ENCODE data around the gene PCDH8. TPM values are rescaled to one million over a fixed set of nuclear protein-coding genes. Genes with fewer than 3 reads are reported as not detected.

PCDH8 gene
- total RNA-seq, 1 experiment from 2014 or later: not detected

DNA sequence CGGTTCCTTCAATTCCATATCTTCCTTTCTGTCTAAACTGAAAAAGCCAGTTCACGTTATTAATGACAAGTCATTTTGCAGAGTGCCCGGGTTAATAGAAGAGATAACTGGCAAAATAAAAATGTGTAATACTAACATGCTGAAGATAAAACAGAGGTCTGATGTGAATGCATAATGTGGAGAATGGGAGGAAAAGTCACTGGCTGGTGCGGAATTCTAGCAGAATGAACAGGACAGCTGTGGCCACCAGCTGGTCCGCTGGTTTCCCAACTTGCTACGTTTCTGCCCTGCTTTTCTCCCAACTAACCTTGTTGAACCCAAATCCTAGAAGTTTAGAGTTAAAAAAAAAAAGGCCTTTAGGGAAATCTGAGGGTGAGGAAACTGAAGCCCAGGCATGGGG lies 42.4 kb downstream of the PCDH8 start:
- H3K4me1 Mint-ChIP-seq (ENCODE audit: low read depth, unreplicated experiment): peaks cover 25% of the 10 kb centered on the region
- peaks cover 6% of the 10 kb centered on the region for H3K36me3 Mint-ChIP-seq (ENCODE audit: insufficient read depth, unreplicated experiment)
- BruUV-seq (replicated peaks): no TSS peak
- CTCF ChIA-PET: no interaction called here
- intact Hi-C loops (cut with micrococcal nuclease; ENCODE audit: unreplicated experiment): loop anchor here (5.0 kb wide), 1 partner anchor 189 kb away; no protein-coding TSS in a partner anchor
- H3K27me3 Mint-ChIP-seq (ENCODE audit: unreplicated experiment): peaks cover 19% of the 10 kb centered on the region
- DNase-seq: no peak
- no peak overlapping the region for H3K27ac Mint-ChIP-seq (ENCODE audit: unreplicated experiment)
- H3K9me3 Mint-ChIP-seq (ENCODE audit: low read depth, unreplicated experiment): no peaks in the 10 kb centered on the region
- H3K4me3 Mint-ChIP-seq (ENCODE audit: low read depth, unreplicated experiment): no peak overlapping the region
- TF ChIP-seq, protein P1, sequence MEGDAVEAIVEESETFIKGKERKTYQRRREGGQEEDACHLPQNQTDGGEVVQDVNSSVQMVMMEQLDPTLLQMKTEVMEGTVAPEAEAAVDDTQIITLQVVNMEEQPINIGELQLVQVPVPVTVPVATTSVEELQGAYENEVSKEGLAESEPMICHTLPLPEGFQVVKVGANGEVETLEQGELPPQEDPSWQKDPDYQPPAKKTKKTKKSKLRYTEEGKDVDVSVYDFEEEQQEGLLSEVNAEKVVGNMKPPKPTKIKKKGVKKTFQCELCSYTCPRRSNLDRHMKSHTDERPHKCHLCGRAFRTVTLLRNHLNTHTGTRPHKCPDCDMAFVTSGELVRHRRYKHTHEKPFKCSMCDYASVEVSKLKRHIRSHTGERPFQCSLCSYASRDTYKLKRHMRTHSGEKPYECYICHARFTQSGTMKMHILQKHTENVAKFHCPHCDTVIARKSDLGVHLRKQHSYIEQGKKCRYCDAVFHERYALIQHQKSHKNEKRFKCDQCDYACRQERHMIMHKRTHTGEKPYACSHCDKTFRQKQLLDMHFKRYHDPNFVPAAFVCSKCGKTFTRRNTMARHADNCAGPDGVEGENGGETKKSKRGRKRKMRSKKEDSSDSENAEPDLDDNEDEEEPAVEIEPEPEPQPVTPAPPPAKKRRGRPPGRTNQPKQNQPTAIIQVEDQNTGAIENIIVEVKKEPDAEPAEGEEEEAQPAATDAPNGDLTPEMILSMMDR (IDR thresholded peaks at IDR 0.05; ENCODE audit: unreplicated experiment): no peak

DNA sequence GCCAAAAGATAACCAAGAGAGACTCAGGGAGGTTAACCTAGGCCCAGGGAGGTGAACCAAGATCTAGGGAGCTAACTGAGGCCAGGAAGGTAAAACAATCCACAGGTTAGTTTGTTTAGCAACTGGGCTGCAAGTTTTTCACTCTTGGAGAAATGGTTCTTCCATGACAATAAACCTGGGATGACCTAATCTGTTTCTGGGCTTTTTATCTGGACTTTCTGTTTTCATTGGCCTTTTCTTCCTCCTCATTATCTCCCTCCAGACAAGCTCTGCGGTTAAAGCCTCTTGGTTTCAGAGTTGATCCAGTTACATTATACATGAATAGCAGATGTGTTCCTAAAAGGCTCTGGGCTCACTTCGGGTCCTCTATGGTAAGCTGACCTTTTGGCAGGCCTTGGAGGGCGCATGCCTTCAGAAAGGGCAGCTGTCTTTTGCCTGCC lies 44.2 kb downstream of the PCDH8 start:
- Mint-ChIP-seq H3K4me3 (ENCODE audit: low read depth, unreplicated experiment) (no peak overlapping the region), H3K4me1 (ENCODE audit: low read depth, unreplicated experiment) (peaks cover 17% of the 10 kb centered on the region), H3K9me3 (ENCODE audit: low read depth, unreplicated experiment) (no peaks in the 10 kb centered on the region), H3K36me3 (ENCODE audit: insufficient read depth, unreplicated experiment) (no peaks in the 10 kb centered on the region), H3K27ac (ENCODE audit: unreplicated experiment) (no peak overlapping the region), H3K27me3 (ENCODE audit: unreplicated experiment) (peaks cover 20% of the 10 kb centered on the region)
- no TSS peak for BruUV-seq (replicated peaks)
- no peak for DNase-seq
- TF ChIP-seq, protein P1 (IDR thresholded peaks at IDR 0.05; ENCODE audit: unreplicated experiment): no peak
- intact Hi-C loops (cut with micrococcal nuclease; ENCODE audit: unreplicated experiment): no loop called here
- CTCF ChIA-PET: no interaction called here

DNA sequence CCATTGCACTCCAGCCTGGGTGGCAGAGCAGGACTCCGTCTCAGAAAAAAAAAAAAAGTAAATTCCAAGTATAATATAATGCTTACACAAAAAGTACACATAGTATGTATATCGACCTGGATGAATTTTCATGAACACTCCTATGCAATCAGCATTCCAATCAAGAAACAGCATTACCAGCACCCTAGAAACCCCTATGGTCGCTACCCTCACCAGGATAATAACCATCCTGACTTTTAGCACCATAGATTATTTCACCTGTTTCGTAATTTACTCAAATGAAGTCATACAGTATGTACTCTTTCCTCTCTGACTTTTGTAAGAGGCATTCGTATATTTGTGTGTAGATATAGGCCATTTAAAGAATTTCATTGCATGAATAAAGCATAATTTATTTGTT lies 47.6 kb downstream of the PCDH8 start:
- TF ChIP-seq, protein P1 (IDR thresholded peaks at IDR 0.05; ENCODE audit: unreplicated experiment): no peak
- Mint-ChIP-seq H3K4me3 (ENCODE audit: low read depth, unreplicated experiment) (no peak overlapping the region), H3K27ac (ENCODE audit: unreplicated experiment) (no peak overlapping the region), H3K9me3 (ENCODE audit: low read depth, unreplicated experiment) (no peaks in the 10 kb centered on the region), H3K36me3 (ENCODE audit: insufficient read depth, unreplicated experiment) (no peaks in the 10 kb centered on the region), H3K27me3 (ENCODE audit: unreplicated experiment) (peaks cover 30% of the 10 kb centered on the region), H3K4me1 (ENCODE audit: low read depth, unreplicated experiment) (peaks cover 11% of the 10 kb centered on the region)
- CTCF ChIA-PET: no interaction called here
- no peak for DNase-seq
- intact Hi-C loops (cut with micrococcal nuclease; ENCODE audit: unreplicated experiment): no loop called here
- no TSS peak for BruUV-seq (replicated peaks)

DNA sequence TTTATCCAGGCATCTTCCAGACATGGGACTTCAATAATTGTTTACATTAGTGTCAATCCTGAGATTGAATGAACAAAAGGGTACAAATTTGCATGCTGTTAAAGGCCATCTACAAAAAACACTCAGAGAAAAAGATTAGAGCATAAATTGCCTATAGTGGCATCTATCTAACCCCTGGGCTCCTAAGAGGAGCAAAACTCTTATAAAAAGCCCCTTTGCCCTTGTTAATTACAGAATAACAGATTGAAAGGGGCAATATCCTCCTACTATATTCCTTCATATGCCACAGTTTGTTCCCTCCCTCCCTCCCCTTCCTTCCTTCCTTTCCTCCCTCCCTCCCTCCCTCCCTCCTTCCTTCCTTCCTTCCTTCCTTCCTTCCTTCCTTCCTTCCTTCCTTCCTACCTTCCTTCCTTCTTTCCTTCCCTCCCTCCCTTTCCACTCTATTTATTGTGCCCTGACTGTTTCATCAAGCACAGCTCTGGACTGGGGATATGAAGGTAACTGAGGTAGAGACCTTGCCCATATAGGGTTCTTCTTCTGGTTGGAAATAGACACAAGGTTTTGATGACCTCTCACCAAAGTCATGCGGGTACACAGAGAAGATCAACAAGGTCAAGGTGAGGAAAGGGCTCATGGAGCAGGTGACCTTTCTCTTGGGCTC lies 49.5 kb downstream of the PCDH8 start:
- Mint-ChIP-seq H3K27ac (ENCODE audit: unreplicated experiment) (no peak overlapping the region), H3K36me3 (ENCODE audit: insufficient read depth, unreplicated experiment) (no peaks in the 10 kb centered on the region), H3K4me3 (ENCODE audit: low read depth, unreplicated experiment) (no peak overlapping the region), H3K4me1 (ENCODE audit: low read depth, unreplicated experiment) (peaks cover 3% of the 10 kb centered on the region), H3K9me3 (ENCODE audit: low read depth, unreplicated experiment) (no peaks in the 10 kb centered on the region), H3K27me3 (ENCODE audit: unreplicated experiment) (peaks cover 38% of the 10 kb centered on the region)
- TF ChIP-seq, protein P1 (IDR thresholded peaks at IDR 0.05; ENCODE audit: unreplicated experiment): no peak
- intact Hi-C loops (cut with micrococcal nuclease; ENCODE audit: unreplicated experiment): no loop called here
- DNase-seq: no peak
- BruUV-seq (replicated peaks): no TSS peak
- CTCF ChIA-PET: interaction anchor here (0.7 kb wide), 1 partner anchor 20 kb away, joined by 4 read pairs; no protein-coding TSS in a partner anchor

All from Calu3 (cell line).